ENCODE measurements around the gene MBD3L5. TPM values are rescaled to one million over a fixed set of nuclear protein-coding genes. Genes with fewer than 3 reads are reported as not detected.

MBD3L5 gene
- total and polyA plus RNA-seq, 7 donors, result not detected

GRCh38 chr19:7076151-7076550 lies 45.8 kb downstream of the MBD3L5 start:
- WGBS, 2 donors, result 98% methylated on average over 6 of the region's 6 CpGs
- peaks cover 29 to 45% (median 38%) of the 10 kb centered on the region in 4 donors for H3K9me3 ChIP-seq
- no peaks in the 10 kb centered on the region for H3K27me3 ChIP-seq
- H3K4me1 ChIP-seq, result no peaks in the 10 kb centered on the region
- no peak overlapping the region for H3K27ac ChIP-seq
- H3K4me3 ChIP-seq, result no peak overlapping the region
- intact Hi-C loops (cut with DNase I), result no loop called here
- no peak for DNase-seq
- H3K36me3 ChIP-seq, result peaks cover 76 to 99% (median 87%) of the 10 kb centered on the region in 4 donors
- TF ChIP-seq EP300 (IDR thresholded peaks at IDR 0.05) (no peak), POLR2A (IDR thresholded peaks at IDR 0.05) (no peak), CTCF (IDR thresholded peaks at IDR 0.05) (no peak), POLR2AphosphoS5 (IDR thresholded peaks at IDR 0.05) (no peak)

- intact Hi-C loops (cut with DNase I), result no loop called here
- no peak overlapping the region for H3K4me3 ChIP-seq
- peaks cover 83 to 100% (median 93%) of the 10 kb centered on the region in 4 donors for H3K36me3 ChIP-seq
- no peak for DNase-seq
- no peak for TF ChIP-seq POLR2AphosphoS5 (IDR thresholded peaks at IDR 0.05)
- TF ChIP-seq EP300 (IDR thresholded peaks at IDR 0.05), result no peak
- no peak for TF ChIP-seq CTCF (IDR thresholded peaks at IDR 0.05)
- TF ChIP-seq POLR2A (IDR thresholded peaks at IDR 0.05), result no peak
- 96 to 97% methylated on average over 2 of the region's 2 CpGs for WGBS, 2 donors
- peaks cover 44 to 63% (median 56%) of the 10 kb centered on the region in 4 donors for H3K9me3 ChIP-seq
- H3K4me1 ChIP-seq, result no peaks in the 10 kb centered on the region
- no peaks in the 10 kb centered on the region for H3K27me3 ChIP-seq
- no peak overlapping the region for H3K27ac ChIP-seq
Observed at GRCh38 chr19:7078008-7078407, 47.6 kb downstream of the MBD3L5 start.

Other genes starting within 250 kb of the MBD3L5 start
- under 1 TPM in 1 of 4 donors, not detected in 3; 0.28 TPM for gene ADGRE1, start 143.0 kb upstream of the MBD3L5 start, total RNA-seq
- gene ADGRE1, start 143.0 kb upstream of the MBD3L5 start, polyA plus RNA-seq, result 1 to 10 TPM in 2 of 3 donors, under 1 TPM in 1; 0.61 to 1.8 (median 1.2) TPM
- gene MBD3L2B, start 9.1 kb upstream of the MBD3L5 start, total RNA-seq, result not detected
- gene MBD3L2B, start 9.1 kb upstream of the MBD3L5 start, polyA plus RNA-seq, result not detected
- gene MBD3L4, start 9.6 kb downstream of the MBD3L5 start, total RNA-seq, result not detected
- gene MBD3L4, start 9.6 kb downstream of the MBD3L5 start, polyA plus RNA-seq, result not detected
- gene MBD3L2, start 18.7 kb downstream of the MBD3L5 start, total RNA-seq, result not detected
- not detected for gene MBD3L2, start 18.7 kb downstream of the MBD3L5 start, polyA plus RNA-seq
- not detected for gene MBD3L3, start 28.1 kb downstream of the MBD3L5 start, total RNA-seq
- not detected for gene MBD3L3, start 28.1 kb downstream of the MBD3L5 start, polyA plus RNA-seq
- 1 to 10 TPM; 6.9 to 10.0 (median 8.8) TPM for gene ZNF557, start 39.1 kb downstream of the MBD3L5 start, total RNA-seq
- 1 to 10 TPM; 2.3 to 3.7 (median 2.4) TPM for gene ZNF557, start 39.1 kb downstream of the MBD3L5 start, polyA plus RNA-seq